HAP-1 (cell line): ENCODE data around the gene FZR1.

Source experiments
- DNase-seq, 2 experiments: peaks; one replicate each; pipeline ENCODE4 v3.0.0-alpha.2; 2016 to 2020; ENCODE audit warnings: low spot score in 2 of 2
- H3K27me3 ChIP-seq: fragments of 250-450 bp; sonication (Bioruptor Pico); 2 replicates; pipeline ENCODE4 v1.5.1; 2020; ENCODE audit warnings: low read depth, mild to moderate bottlenecking, moderate library complexity
- H3K36me3 ChIP-seq: fragments of 250-450 bp; sonication (Bioruptor Pico); replicated peaks from 2 replicates; pipeline ENCODE4 v1.5.1; 2020; ENCODE audit warnings: mild to moderate bottlenecking
- H3K4me1 ChIP-seq: fragments of 250-450 bp; sonication (Bioruptor Pico); 2 replicates; pipeline ENCODE4 v1.5.1; 2020; ENCODE audit warnings: mild to moderate bottlenecking
- H3K4me3 ChIP-seq: fragments of 250-450 bp; sonication (Bioruptor Pico); 2 replicates; pipeline ENCODE4 v1.5.1; 2020; ENCODE audit warnings: mild to moderate bottlenecking, moderate library complexity
- H3K9me3 ChIP-seq: fragments of 250-450 bp; sonication (Bioruptor Pico); 2 replicates; pipeline ENCODE4 v1.5.1; 2020; ENCODE audit warnings: mild to moderate bottlenecking, moderate library complexity
- in situ Hi-C: fragments of 300-500 bp; cut with MboI; formaldehyde crosslinking; loops from 3 replicates; pipeline ENCODE4 v1.14.3; 2020; ENCODE audit warnings: low sequenced_read_pairs, inconsistent platforms, mixed read lengths

FZR1 gene

GRCh38 chr19:3519126-3519525 is 13.0 kb downstream of the FZR1 start:
- H3K9me3 ChIP-seq, result no peaks in the 10 kb centered on the region
- H3K4me3 ChIP-seq, result no peak overlapping the region
- no peak for DNase-seq
- H3K4me1 ChIP-seq, result no peaks in the 10 kb centered on the region; the same call in 1 of the 2 replicates
- in situ Hi-C loops, result no loop called here
- H3K27me3 ChIP-seq, result no peaks in the 10 kb centered on the region
- peaks cover 18% of the 10 kb centered on the region for H3K36me3 ChIP-seq

- H3K9me3 ChIP-seq, result no peaks in the 10 kb centered on the region
- H3K4me1 ChIP-seq, result no peaks in the 10 kb centered on the region; the same call in 1 of the 2 replicates
- no peak overlapping the region for H3K4me3 ChIP-seq
- H3K36me3 ChIP-seq, result peaks cover 25% of the 10 kb centered on the region
- no peaks in the 10 kb centered on the region for H3K27me3 ChIP-seq
- DNase-seq, result no peak
- in situ Hi-C loops, result no loop called here
Measured at GRCh38 chr19:3520166-3521103, 14.3 kb downstream of the FZR1 start.

DNA sequence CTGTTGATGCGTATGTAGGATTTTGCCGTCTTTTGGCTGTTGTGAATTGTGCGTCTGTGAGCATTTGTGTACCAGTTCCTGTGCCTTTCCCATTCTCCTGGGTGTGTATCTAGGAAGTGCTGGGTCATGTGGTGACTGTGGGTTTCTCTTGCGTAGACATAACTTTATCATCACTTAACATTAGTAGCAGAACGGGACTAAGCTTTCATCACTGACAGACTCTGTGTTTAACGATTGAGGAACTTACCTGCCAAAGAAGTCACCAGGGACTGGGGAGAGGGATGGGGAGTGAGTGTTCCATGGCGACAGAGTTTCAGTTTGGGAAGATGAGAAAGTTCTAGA is 15.0 kb downstream of the FZR1 start:
- Histone ChIP-seq H3K27me3 (no peaks in the 10 kb centered on the region), H3K9me3 (no peaks in the 10 kb centered on the region), H3K36me3 (peaks cover 30% of the 10 kb centered on the region), H3K4me1 (no peaks in the 10 kb centered on the region; the same call in 1 of the 2 replicates), H3K4me3 (no peak overlapping the region)
- in situ Hi-C loops, result no loop called here
- no peak for DNase-seq

GRCh38 chr19:3522421-3523360 is 16.6 kb downstream of the FZR1 start:
- no peak for DNase-seq
- Histone ChIP-seq H3K27me3 (no peaks in the 10 kb centered on the region), H3K4me3 (no peak overlapping the region), H3K36me3 (peaks cover 44% of the 10 kb centered on the region), H3K4me1 (no peaks in the 10 kb centered on the region; the same call in 1 of the 2 replicates), H3K9me3 (no peaks in the 10 kb centered on the region)
- in situ Hi-C loops, result no loop called here

- H3K27me3 ChIP-seq, result no peaks in the 10 kb centered on the region
- no peak overlapping the region for H3K4me3 ChIP-seq
- in situ Hi-C loops, result no loop called here
- H3K36me3 ChIP-seq, result peaks cover 45% of the 10 kb centered on the region
- no peaks in the 10 kb centered on the region for H3K9me3 ChIP-seq
- H3K4me1 ChIP-seq, result no peaks in the 10 kb centered on the region
- no peak for DNase-seq
Measured at GRCh38 chr19:3523361-3524077, 17.4 kb downstream of the FZR1 start.

- in situ Hi-C loops, result no loop called here
- Histone ChIP-seq H3K36me3 (peaks cover 45% of the 10 kb centered on the region), H3K4me3 (no peak overlapping the region), H3K9me3 (no peaks in the 10 kb centered on the region), H3K27me3 (no peaks in the 10 kb centered on the region), H3K4me1 (no peaks in the 10 kb centered on the region)
- DNase-seq, result no peak
Measured at GRCh38 chr19:3524078-3524842, 18.1 kb downstream of the FZR1 start.

GRCh38 chr19:3524904-3525451 is 18.9 kb downstream of the FZR1 start:
- Histone ChIP-seq H3K9me3 (no peaks in the 10 kb centered on the region), H3K27me3 (no peaks in the 10 kb centered on the region), H3K36me3 (peaks cover 42% of the 10 kb centered on the region), H3K4me3 (no peak overlapping the region), H3K4me1 (no peaks in the 10 kb centered on the region)
- in situ Hi-C loops, result no loop called here
- no peak for DNase-seq

DNA sequence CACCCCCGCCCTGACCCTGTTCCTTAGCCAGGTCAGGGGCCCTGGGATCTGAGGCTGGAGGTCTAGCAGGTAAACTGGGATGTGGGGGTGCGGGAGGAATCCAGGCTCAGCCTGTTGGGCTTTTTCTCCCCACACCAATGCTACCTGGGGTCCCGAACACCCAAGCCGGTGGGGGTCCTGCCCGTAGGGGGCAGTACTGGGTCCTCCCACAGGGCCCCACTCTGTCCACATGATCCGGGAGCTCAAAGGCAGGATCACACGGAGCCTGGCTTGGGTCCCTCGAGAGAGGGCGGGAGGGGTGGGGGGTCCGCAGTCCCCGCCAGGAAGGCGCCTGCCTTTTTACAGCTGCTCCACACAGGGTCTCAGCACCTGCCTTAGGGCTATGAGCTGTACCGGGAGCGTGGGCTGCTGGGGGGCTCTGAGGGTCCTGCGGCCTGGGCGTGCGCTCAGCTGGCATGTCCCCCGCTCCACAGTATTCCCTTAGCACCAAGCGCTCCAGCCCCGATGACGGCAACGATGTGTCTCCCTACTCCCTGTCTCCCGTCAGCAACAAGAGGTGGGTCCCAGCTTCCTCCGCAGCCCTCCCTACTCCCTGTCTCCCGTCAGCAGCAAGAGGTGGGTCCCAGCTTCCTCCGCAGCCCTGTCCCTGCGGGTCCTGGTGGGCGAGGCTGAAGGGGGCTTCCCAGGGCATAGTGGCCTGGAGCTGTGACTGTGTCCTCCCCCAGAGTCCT is 20.6 kb downstream of the FZR1 start:
- no peaks in the 10 kb centered on the region for H3K27me3 ChIP-seq
- in situ Hi-C loops, result no loop called here
- DNase-seq, result no peak
- no peaks in the 10 kb centered on the region for H3K9me3 ChIP-seq
- H3K4me3 ChIP-seq, result no peak overlapping the region
- H3K4me1 ChIP-seq, result no peaks in the 10 kb centered on the region
- H3K36me3 ChIP-seq, result peaks cover 50% of the 10 kb centered on the region

DNA sequence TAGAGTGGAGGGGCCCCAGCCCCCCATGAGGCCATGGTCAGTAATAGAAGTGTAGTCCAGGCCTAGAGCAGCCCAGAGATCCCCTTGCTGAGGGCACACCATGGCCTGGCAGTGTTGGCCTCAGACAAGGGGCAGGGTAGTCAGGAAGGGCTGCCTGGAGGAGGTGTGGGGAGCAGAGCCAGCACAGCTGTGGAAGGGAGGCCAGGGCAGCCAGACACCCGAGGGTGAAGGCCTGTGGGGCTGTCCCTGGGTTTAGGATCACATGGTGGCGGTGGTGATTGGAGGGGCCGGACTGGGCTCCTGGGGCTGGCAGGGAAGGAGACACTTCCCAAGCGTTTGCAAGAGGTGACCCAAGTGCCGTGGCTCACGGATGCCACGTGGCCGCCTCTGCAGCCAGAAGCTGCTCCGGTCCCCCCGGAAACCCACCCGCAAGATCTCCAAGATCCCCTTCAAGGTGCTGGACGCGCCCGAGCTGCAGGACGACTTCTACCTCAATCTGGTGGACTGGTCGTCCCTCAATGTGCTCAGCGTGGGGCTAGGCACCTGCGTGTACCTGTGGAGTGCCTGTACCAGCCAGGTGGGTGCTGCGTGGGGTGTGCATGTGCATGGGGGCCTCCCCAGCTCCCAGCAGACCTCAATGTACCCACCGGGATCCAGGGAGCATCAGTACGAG is 21.3 kb downstream of the FZR1 start:
- in situ Hi-C loops, result no loop called here
- peaks cover 57% of the 10 kb centered on the region for H3K36me3 ChIP-seq

DNA sequence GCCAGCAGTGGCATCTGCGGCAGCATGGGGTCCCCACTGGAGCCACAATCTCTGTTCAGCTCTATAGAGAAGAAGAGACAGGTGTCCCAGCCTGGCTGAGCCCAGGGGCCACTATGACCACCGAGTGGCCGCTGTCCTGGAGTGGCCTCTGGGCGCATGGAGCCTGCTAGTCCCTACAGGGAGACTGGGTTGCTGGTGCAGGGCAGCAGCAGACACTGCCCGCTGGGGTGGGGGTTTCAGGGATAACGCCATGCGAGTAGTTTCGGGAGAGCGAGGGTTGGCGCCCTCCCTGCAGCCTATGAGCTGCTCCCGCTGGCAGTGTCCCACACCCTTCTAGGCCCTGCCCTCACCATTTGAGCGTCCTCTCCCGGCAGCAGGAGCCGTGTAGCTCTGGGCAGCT is 22.0 kb downstream of the FZR1 start:
- Histone ChIP-seq H3K36me3 (peaks cover 63% of the 10 kb centered on the region), H3K4me3 (no peak overlapping the region), H3K9me3 (no peaks in the 10 kb centered on the region), H3K4me1 (no peaks in the 10 kb centered on the region), H3K27me3 (no peaks in the 10 kb centered on the region)
- in situ Hi-C loops, result no loop called here
- DNase-seq, result no peak

More for the DNA sequence above, 21.3 kb downstream of the FZR1 start:
- no peaks in the 10 kb centered on the region for H3K27me3 ChIP-seq
- H3K4me3 ChIP-seq, result no peak overlapping the region
- H3K4me1 ChIP-seq, result no peaks in the 10 kb centered on the region
- DNase-seq, result no peak
- H3K9me3 ChIP-seq, result no peaks in the 10 kb centered on the region

DNA sequence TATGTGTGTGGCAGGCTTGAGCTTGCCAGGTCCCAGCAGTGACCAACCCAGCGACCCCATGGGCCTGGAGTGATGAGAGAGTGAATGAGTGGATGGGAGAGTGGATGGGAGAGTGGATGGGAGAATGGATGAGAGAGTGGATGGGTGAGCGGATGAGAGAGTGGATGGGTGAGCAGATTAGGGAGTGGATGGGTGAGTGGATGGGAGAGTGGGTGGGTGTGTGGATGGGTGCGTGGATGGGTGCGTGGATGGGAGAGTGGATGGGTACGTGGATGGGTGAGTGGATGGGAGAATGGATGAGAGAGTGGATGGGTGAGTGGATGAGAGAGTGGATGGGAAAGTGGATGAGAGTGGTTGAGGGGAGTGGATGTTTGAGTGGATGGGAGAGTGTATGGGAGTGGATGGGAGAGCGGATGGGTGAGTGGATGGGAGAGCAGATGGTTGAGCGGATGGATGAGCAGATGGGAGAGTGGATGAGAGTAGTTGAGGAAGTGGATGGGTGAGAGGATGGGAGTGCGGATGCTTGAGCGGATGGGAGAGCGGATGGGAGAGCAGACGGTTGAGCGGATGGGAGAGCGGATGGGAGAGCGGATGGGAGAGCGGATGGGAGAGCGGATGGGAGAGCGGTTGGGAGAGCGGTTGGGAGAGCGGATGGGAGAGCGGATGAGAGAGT is 22.6 kb downstream of the FZR1 start:
- Histone ChIP-seq H3K4me3 (no peak overlapping the region), H3K36me3 (peaks cover 63% of the 10 kb centered on the region)
- in situ Hi-C loops, result no loop called here

More for the DNA sequence above, 22.6 kb downstream of the FZR1 start:
- Histone ChIP-seq H3K27me3 (no peaks in the 10 kb centered on the region), H3K4me1 (no peaks in the 10 kb centered on the region), H3K9me3 (no peaks in the 10 kb centered on the region)
- DNase-seq, result no peak
